Left kidney (tissue), 1 donor: ENCODE data around the gene FCRL1. TPM values are rescaled to one million over a fixed set of nuclear protein-coding genes. Genes with fewer than 3 reads are reported as not detected.

ENCODE experiments used
- polyA plus RNA-seq: library from polyadenylated mRNA; unstranded; fragments of 120-200 nt; gene quantifications from one replicate; pipeline ENCODE4 v1.2.1, GENCODE V29; 2013; ENCODE audit not compliant: insufficient read length

Gene FCRL1
- polyA plus RNA-seq, 1 donor = 0.05 TPM

Other genes with a start within 250 kb of the FCRL1 start
- not detected for gene FCRL4, start 222.0 kb downstream of the FCRL1 start, polyA plus RNA-seq
- gene FCRL3, start 119.4 kb downstream of the FCRL1 start, polyA plus RNA-seq = not detected
- 0.17 TPM for gene FCRL2, start 43.0 kb downstream of the FCRL1 start, polyA plus RNA-seq
- not detected for gene CD5L, start 21.7 kb upstream of the FCRL1 start, polyA plus RNA-seq
- gene KIRREL1, start 173.5 kb upstream of the FCRL1 start, polyA plus RNA-seq = 182 TPM